SK-N-SH (cell line): ENCODE data around the gene RABGAP1L. TPM values are rescaled to one million over a fixed set of nuclear protein-coding genes. Genes with fewer than 3 reads are reported as not detected.

Source experiments
- CTCF ChIA-PET: fragments of 300-600, 350-600 bp; formaldehyde crosslinking; extraction: SDS; loops from one replicate; lab custom pipeline; 2021; lab: Yijun Ruan, JAX
- POLR2A ChIA-PET: fragments of 350-600 bp; sonication (Branson Sonifier 250); formaldehyde crosslinking; extraction: SDS; loops from one replicate; lab custom pipeline; 2020; ENCODE audit warnings: antibody characterized with exemption, inconsistent platforms; lab: Yijun Ruan, JAX
- DNase-seq: peaks from one replicate; pipeline ENCODE4 v3.0.0; 2012
- H2AFZ ChIP-seq: fragments of 200-600 bp; sonication (generic); 2 replicates; pipeline ENCODE4 v1.8.1; 2016; ENCODE audit warnings: antibody characterized with exemption, mild to moderate bottlenecking, low read depth
- H3F3A ChIP-seq: fragments of 200-600 bp; sonication (generic); replicated peaks from 2 replicates; pipeline ENCODE3; 2016; ENCODE audit warnings: antibody characterized with exemption, mild to moderate bottlenecking; ENCODE audit not compliant: insufficient read depth
- H3K27ac ChIP-seq, 2 experiments: fragments of 200-500 bp in 1 of 2; fragments of 200-600 bp in 1 of 2; sonication (Bioruptor generic) in 1 of 2; sonication (generic), shearing (Covaris generic) in 1 of 2; 2 replicates each; pipeline versions ENCODE4 v1.5.1 to v1.6.1; 2014 to 2016; ENCODE audit warnings: low read depth in 2 of 2, inconsistent platforms in 1 of 2, low read length in 1 of 2, mild to moderate bottlenecking in 1 of 2, mixed read lengths in 1 of 2
- H3K27me3 ChIP-seq: fragments of 200-600 bp; sonication (generic), shearing (Covaris generic); 2 replicates; pipeline ENCODE4 v1.6.1; 2016; ENCODE audit warnings: mixed run types; ENCODE audit not compliant: insufficient read depth
- H3K36me3 ChIP-seq, 2 experiments: fragments of 200-500 bp in 1 of 2; fragments of 200-600 bp in 1 of 2; sonication (Bioruptor generic) in 1 of 2; sonication (generic) in 1 of 2; replicated peaks in 1 of 2; 2 replicates each; pipeline versions ENCODE3 to v1.5.1; 2014 to 2016; ENCODE audit warnings: low read length in 1 of 2, mild to moderate bottlenecking in 1 of 2; ENCODE audit not compliant: insufficient read depth in 2 of 2, control insufficient read depth in 1 of 2
- H3K4me1 ChIP-seq, 2 experiments: fragments of 200-500 bp in 1 of 2; fragments of 200-600 bp in 1 of 2; sonication (Bioruptor generic) in 1 of 2; sonication (generic), shearing (Covaris generic) in 1 of 2; 2 replicates each; pipeline versions ENCODE4 v1.5.1 to v1.6.1; 2014 to 2016; ENCODE audit warnings: low read depth in 1 of 2, low read length in 1 of 2, mixed run types in 1 of 2; ENCODE audit not compliant: insufficient read depth in 2 of 2, control insufficient read depth in 1 of 2
- H3K4me2 ChIP-seq: fragments of 200-600 bp; sonication (generic), shearing (Covaris generic); 2 replicates; pipeline ENCODE4 v1.6.1; 2017; ENCODE audit warnings: mixed run types
- H3K4me3 ChIP-seq, 2 experiments: fragments of 200-500 bp in 1 of 2; fragments of 200-600 bp in 1 of 2; sonication (Bioruptor generic) in 1 of 2; sonication (generic), shearing (Covaris generic) in 1 of 2; 2 replicates each; pipeline versions ENCODE4 v1.5.1 to v1.8.1; 2014 to 2016; ENCODE audit warnings: low read depth in 2 of 2, inconsistent platforms in 1 of 2, low read length in 1 of 2, mild to moderate bottlenecking in 1 of 2, mixed read lengths in 1 of 2, moderate library complexity in 1 of 2
- H3K79me2 ChIP-seq: fragments of 200-600 bp; sonication (generic); 2 replicates; pipeline ENCODE4 v1.8.1; 2017; ENCODE audit warnings: mild to moderate bottlenecking; ENCODE audit not compliant: insufficient read depth
- H3K9ac ChIP-seq: fragments of 200-600 bp; sonication (generic); 2 replicates; pipeline ENCODE4 v1.6.1; 2017; ENCODE audit warnings: mixed run types
- H3K9me2 ChIP-seq: fragments of 200-600 bp; sonication (generic); 2 replicates; pipeline ENCODE4 v1.6.1; 2017; ENCODE audit warnings: mixed run types
- H3K9me3 ChIP-seq: fragments of 200-600 bp; sonication (generic); 2 replicates; pipeline ENCODE4 v1.6.1; 2017; ENCODE audit warnings: mixed run types, mild to moderate bottlenecking, moderate library complexity
- H4K20me1 ChIP-seq: fragments of 200-600 bp; sonication (generic); 2 replicates; pipeline ENCODE4 v1.6.1; 2017; ENCODE audit warnings: mild to moderate bottlenecking, mixed run types; ENCODE audit not compliant: insufficient read depth
- EZH2phosphoT487 ChIP-seq: fragments of 200-600 bp; sonication (generic); IDR thresholded peaks from 2 replicates; pipeline ENCODE4 v1.6.1; 2017; ENCODE audit warnings: low read depth, mixed run types, mild to moderate bottlenecking, antibody characterized with exemption, moderate library complexity, borderline replicate concordance
- FOSL2 ChIP-seq: IDR thresholded peaks from 2 replicates; pipeline ENCODE4 v1.4.0; 2012; ENCODE audit warnings: low read depth, mild to moderate bottlenecking, moderate library complexity, borderline replicate concordance
- FOXJ3 ChIP-seq: sonication (generic); formaldehyde crosslinking; IDR thresholded peaks from 2 replicates; pipeline ENCODE4 v1.5.1; 2020; ENCODE audit warnings: mild to moderate bottlenecking, missing genetic modification reagents
- MAX ChIP-seq: IDR thresholded peaks from 2 replicates; pipeline ENCODE4 v1.4.0; 2012; ENCODE audit warnings: low read depth
- NRF1 ChIP-seq: IDR thresholded peaks from 2 replicates; pipeline ENCODE4 v1.6.1; 2012; ENCODE audit warnings: low read depth, mild to moderate bottlenecking, low read length
- PBX3 ChIP-seq: IDR thresholded peaks from 2 replicates; pipeline ENCODE4; 2012
- RFX5 ChIP-seq: IDR thresholded peaks from 2 replicates; pipeline ENCODE4 v1.6.1; 2012; ENCODE audit warnings: mild to moderate bottlenecking, improper control_type of control experiment, low read length
- RXRA ChIP-seq: IDR thresholded peaks from 2 replicates; pipeline ENCODE4 v1.4.0; 2012; ENCODE audit warnings: low read depth, mild to moderate bottlenecking, borderline replicate concordance
- SMC3 ChIP-seq: IDR thresholded peaks from 2 replicates; pipeline ENCODE4 v1.6.1; 2012; ENCODE audit warnings: low read depth, low read length, improper control_type of control experiment
- TCF12 ChIP-seq: IDR thresholded peaks from 2 replicates; pipeline ENCODE4 v1.4.0; 2012
- TEAD4 ChIP-seq: IDR thresholded peaks from 2 replicates; pipeline ENCODE4 v1.4.0; 2012; ENCODE audit warnings: mild to moderate bottlenecking, borderline replicate concordance; ENCODE audit not compliant: insufficient read depth
- YY1 ChIP-seq: IDR thresholded peaks from 2 replicates; pipeline ENCODE4 v1.4.0; 2012; ENCODE audit warnings: low read depth, mild to moderate bottlenecking
- WGBS: methylation state at CpG from one replicate; pipeline ENCODE4 v1.1.6; 2017; ENCODE audit warnings: low lambda C conversion rate; 5-methylcytosine and 5-hydroxymethylcytosine counted together
- polyA plus RNA-seq, 3 experiments: library from polyadenylated mRNA; depleted of rRNA; stranded (reverse); fragments of >200 nt; gene quantifications; 2 replicates each; pipeline ENCODE4 v1.2.3, GENCODE V29; 2012
- TF ChIP-seq, protein P1 (sequence below): fragments of 150-350 bp; IDR thresholded peaks from 2 replicates; pipeline ENCODE4 v1.6.1; 2017; ENCODE audit warnings: antibody characterized with exemption, low read length, low read depth, borderline replicate concordance
- TF ChIP-seq, protein P2 (sequence below): fragments of 150-350 bp; IDR thresholded peaks from 2 replicates; pipeline ENCODE4 v1.6.1; 2016; ENCODE audit warnings: mild to moderate bottlenecking, low read depth, low read length

Gene RABGAP1L
- polyA plus RNA-seq, 1 of the 3 experiments (the other 2 are of a cell fraction), result 7.2 TPM

- POLR2A ChIA-PET, result no interaction called here
- no peaks in the 10 kb centered on the region for H3K27me3 ChIP-seq
- no peak overlapping the region for H3K4me3 ChIP-seq
- no peak overlapping the region for H3K9ac ChIP-seq
- TF ChIP-seq SMC3, result no peak
- peak; percentile 39 for TF ChIP-seq TCF12
- no peak for TF ChIP-seq FOSL2
- peak; percentile 56; the same call in 1 of the 2 replicates for TF ChIP-seq RXRA
- TF ChIP-seq EZH2phosphoT487, result no peak
- no peak for TF ChIP-seq TEAD4
- TF ChIP-seq MAX, result no peak
- no peak for TF ChIP-seq NRF1
- TF ChIP-seq, protein P1, sequence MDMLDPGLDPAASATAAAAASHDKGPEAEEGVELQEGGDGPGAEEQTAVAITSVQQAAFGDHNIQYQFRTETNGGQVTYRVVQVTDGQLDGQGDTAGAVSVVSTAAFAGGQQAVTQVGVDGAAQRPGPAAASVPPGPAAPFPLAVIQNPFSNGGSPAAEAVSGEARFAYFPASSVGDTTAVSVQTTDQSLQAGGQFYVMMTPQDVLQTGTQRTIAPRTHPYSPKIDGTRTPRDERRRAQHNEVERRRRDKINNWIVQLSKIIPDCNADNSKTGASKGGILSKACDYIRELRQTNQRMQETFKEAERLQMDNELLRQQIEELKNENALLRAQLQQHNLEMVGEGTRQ, result no peak
- no peak for TF ChIP-seq RFX5
- TF ChIP-seq PBX3, result peak; percentile 32; the same call in 1 of the 2 replicates
- TF ChIP-seq, all 33 proteins: peak for 3
- 75% methylated on average over 5 of the region's 5 CpGs for WGBS
- H3K27ac ChIP-seq, result no peak overlapping the region
- no peaks in the 10 kb centered on the region for H3K79me2 ChIP-seq
- H3K9me3 ChIP-seq, result no peaks in the 10 kb centered on the region
- no peak for DNase-seq
- H2AFZ ChIP-seq, result no peak overlapping the region
- H3K4me2 ChIP-seq, result no peak overlapping the region
- CTCF ChIA-PET, result no interaction called here
- H4K20me1 ChIP-seq, result no peaks in the 10 kb centered on the region
- no peaks in the 10 kb centered on the region for H3F3A ChIP-seq
- no peaks in the 10 kb centered on the region for H3K36me3 ChIP-seq
- H3K9me2 ChIP-seq, result no peaks in the 10 kb centered on the region
- H3K4me1 ChIP-seq, result peaks cover 0 to 2% of the 10 kb centered on the region in 2 experiments; a peak in 2 of 4 replicates
Observed at GRCh38 chr1:174968750-174969244, 809.5 kb downstream of the RABGAP1L start.

- H3K4me2 ChIP-seq, result no peak overlapping the region
- no peaks in the 10 kb centered on the region for H3K9me3 ChIP-seq
- H3K9me2 ChIP-seq, result no peaks in the 10 kb centered on the region
- no peaks in the 10 kb centered on the region for H4K20me1 ChIP-seq
- H3K79me2 ChIP-seq, result no peaks in the 10 kb centered on the region
- no peak overlapping the region for H3K27ac ChIP-seq
- H3K4me1 ChIP-seq, result peaks cover 0 to 7% of the 10 kb centered on the region in 2 experiments; a peak in 2 of 4 replicates
- WGBS, result 92% methylated on average over 1 of the region's 1 CpG
- TF ChIP-seq, protein P2, sequence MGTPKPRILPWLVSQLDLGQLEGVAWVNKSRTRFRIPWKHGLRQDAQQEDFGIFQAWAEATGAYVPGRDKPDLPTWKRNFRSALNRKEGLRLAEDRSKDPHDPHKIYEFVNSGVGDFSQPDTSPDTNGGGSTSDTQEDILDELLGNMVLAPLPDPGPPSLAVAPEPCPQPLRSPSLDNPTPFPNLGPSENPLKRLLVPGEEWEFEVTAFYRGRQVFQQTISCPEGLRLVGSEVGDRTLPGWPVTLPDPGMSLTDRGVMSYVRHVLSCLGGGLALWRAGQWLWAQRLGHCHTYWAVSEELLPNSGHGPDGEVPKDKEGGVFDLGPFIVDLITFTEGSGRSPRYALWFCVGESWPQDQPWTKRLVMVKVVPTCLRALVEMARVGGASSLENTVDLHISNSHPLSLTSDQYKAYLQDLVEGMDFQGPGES, result no peak
- no peak for TF ChIP-seq FOXJ3 (CRISPR knock-in tag)
- TF ChIP-seq YY1, result no peak
- TF ChIP-seq TCF12, result no peak
- TF ChIP-seq, all 33 proteins: peak for 0
- no peak overlapping the region for H2AFZ ChIP-seq
- POLR2A ChIA-PET, result no interaction called here
- H3F3A ChIP-seq, result no peaks in the 10 kb centered on the region
- H3K9ac ChIP-seq, result no peak overlapping the region
- DNase-seq, result no peak
- CTCF ChIA-PET, result interaction anchor here (2.4 kb wide), 1 partner anchor 13 kb away, joined by 10 read pairs; no protein-coding TSS in a partner anchor
- no peaks in the 10 kb centered on the region for H3K36me3 ChIP-seq
- no peak overlapping the region for H3K4me3 ChIP-seq
- H3K27me3 ChIP-seq, result no peaks in the 10 kb centered on the region
Observed at GRCh38 chr1:174969977-174970376, 810.7 kb downstream of the RABGAP1L start.
